Osteoblast (primary cell): ENCODE data around the gene RNASEH2B. TPM values are rescaled to one million over a fixed set of nuclear protein-coding genes. Genes with fewer than 3 reads are reported as not detected.
A peak's percentile ranks its signal among the peaks of the same experiment; 100 is the strongest.

Experiments
- DNase-seq: peaks from one replicate; pipeline ENCODE4 v3.0.0; 2011; ENCODE audit warnings: low spot score, mixed read lengths; ENCODE audit not compliant: insufficient read length; ENCODE audit errors: missing footprints
- H2AFZ ChIP-seq: 2 replicates; pipeline ENCODE4 v1.6.0; 2011; ENCODE audit warnings: mild to moderate bottlenecking, low read length
- H3K27ac ChIP-seq: 2 replicates; pipeline ENCODE4 v1.5.1; 2011; ENCODE audit warnings: mild to moderate bottlenecking, low read depth, low read length, moderate library complexity
- H3K27me3 ChIP-seq: 2 replicates; pipeline ENCODE4 v1.6.0; 2012; ENCODE audit warnings: mild to moderate bottlenecking, control low read depth, inconsistent platforms, low read length, moderate library complexity; ENCODE audit not compliant: insufficient read depth
- H3K36me3 ChIP-seq: 2 replicates; pipeline ENCODE4 v1.5.1; 2011; ENCODE audit warnings: mild to moderate bottlenecking, low read length, control low read depth, moderate library complexity; ENCODE audit not compliant: insufficient read depth
- H3K4me1 ChIP-seq: 2 replicates; pipeline ENCODE4 v1.5.1; 2011; ENCODE audit warnings: mild to moderate bottlenecking, low read length, control low read depth, moderate library complexity; ENCODE audit not compliant: insufficient read depth
- H3K4me2 ChIP-seq: 2 replicates; pipeline ENCODE4 v1.6.0; 2011; ENCODE audit warnings: mild to moderate bottlenecking, low read length; ENCODE audit not compliant: insufficient read depth
- H3K4me3 ChIP-seq: fragments of 200-600 bp; sonication (generic); 3 replicates; pipeline ENCODE4 v1.5.1; 2012; ENCODE audit warnings: mild to moderate bottlenecking, low read length, inconsistent platforms; ENCODE audit not compliant: insufficient read depth
- H3K79me2 ChIP-seq: 2 replicates; pipeline ENCODE4 v1.6.0; 2012; ENCODE audit warnings: mild to moderate bottlenecking, low read length, control low read depth, inconsistent platforms; ENCODE audit not compliant: insufficient read depth
- H3K9me3 ChIP-seq: 2 replicates; pipeline ENCODE4 v1.5.1; 2011; ENCODE audit warnings: low read depth, low read length, control low read depth
- H4K20me1 ChIP-seq: 2 replicates; pipeline ENCODE4 v1.6.0; 2012; ENCODE audit warnings: mild to moderate bottlenecking, low read length, control low read depth; ENCODE audit not compliant: insufficient read depth
- CTCF ChIP-seq: IDR thresholded peaks from 2 replicates; pipeline ENCODE4 v1.5.1; 2011; ENCODE audit warnings: mild to moderate bottlenecking, low read depth, low read length, moderate library complexity; ENCODE audit errors: extremely low read depth
- total RNA-seq: library from RNA; depleted of rRNA; stranded (reverse); fragments of >200 nt; gene quantifications from 2 replicates; pipeline ENCODE4 v1.2.3, GENCODE V29; 2012

Gene RNASEH2B
- total RNA-seq, 1 donor, result 47.4 TPM

DNA sequence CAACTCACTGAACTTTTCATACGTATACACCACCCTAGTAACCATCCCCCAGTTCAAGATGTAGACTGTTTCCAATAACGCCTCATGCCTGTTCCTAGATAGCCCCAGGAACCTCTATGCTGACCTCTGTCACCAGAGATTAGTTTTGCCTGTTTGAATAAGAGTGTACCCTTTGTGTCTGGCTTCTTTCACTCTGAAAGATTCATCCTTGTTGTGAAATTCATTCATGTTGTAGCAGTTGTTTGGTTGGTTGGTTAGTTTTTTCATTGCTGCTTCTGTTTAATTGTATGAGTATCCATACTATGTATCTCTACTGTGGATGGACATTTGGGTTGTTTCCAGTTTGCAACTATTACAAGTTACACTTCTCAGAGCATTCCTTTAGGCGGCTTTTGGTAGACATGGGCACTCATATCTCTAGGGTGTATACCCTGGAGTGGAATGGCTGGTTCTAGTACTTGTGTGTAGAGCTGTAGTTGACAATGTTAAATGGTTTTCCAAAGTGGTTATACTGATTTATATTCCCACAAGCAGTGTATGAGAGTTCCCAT, 1.6 kb downstream of the RNASEH2B start:
- no peak overlapping the region for H2AFZ ChIP-seq
- no peaks in the 10 kb centered on the region for H3K36me3 ChIP-seq
- peak; percentile 86 for DNase-seq
- peak overlapping the region; percentile 88 for H3K27ac ChIP-seq
- H3K4me3 ChIP-seq, result peak overlapping the region; percentile 86
- TF ChIP-seq CTCF, result no peak
- H3K4me1 ChIP-seq, result peaks cover 35% of the 10 kb centered on the region
- H3K4me2 ChIP-seq, result peak overlapping the region; percentile 85
- no peaks in the 10 kb centered on the region for H3K9me3 ChIP-seq
- no peaks in the 10 kb centered on the region for H3K27me3 ChIP-seq
- H4K20me1 ChIP-seq, result peaks cover 2% of the 10 kb centered on the region
- peaks cover 50% of the 10 kb centered on the region for H3K79me2 ChIP-seq

- Histone ChIP-seq H4K20me1 (peaks cover 2% of the 10 kb centered on the region), H3K27me3 (no peaks in the 10 kb centered on the region), H3K79me2 (peaks cover 60% of the 10 kb centered on the region), H2AFZ (no peak overlapping the region), H3K9me3 (no peaks in the 10 kb centered on the region), H3K27ac (no peak overlapping the region), H3K4me1 (peaks cover 35% of the 10 kb centered on the region), H3K36me3 (no peaks in the 10 kb centered on the region), H3K4me2 (peak overlapping the region; percentile 85), H3K4me3 (peak overlapping the region; percentile 8)
- peak; percentile 88 for DNase-seq
- peak; percentile 92 for TF ChIP-seq CTCF
These were observed 2.6 kb downstream of the RNASEH2B start for GRCh38 chr13:50911937-50912795.

DNA sequence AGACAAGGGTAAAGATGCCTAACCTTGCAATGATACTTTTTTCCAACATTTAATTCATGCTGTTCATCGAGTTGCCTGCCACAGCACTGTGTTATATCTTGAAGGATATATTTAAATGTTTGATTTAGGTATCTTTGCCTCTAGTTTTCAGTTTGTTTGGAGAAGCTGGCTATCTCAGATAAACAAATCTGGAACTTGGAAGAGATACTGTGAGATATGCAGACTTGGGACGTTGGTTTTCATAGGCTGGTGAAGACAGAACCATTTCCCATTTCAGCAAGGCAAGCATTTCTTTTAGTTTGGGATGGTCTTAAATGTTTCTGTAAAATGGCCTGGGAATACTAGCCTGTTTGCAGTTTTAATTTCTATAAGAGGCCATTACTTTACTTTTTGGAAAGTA, 3.3 kb downstream of the RNASEH2B start:
- H3K4me3 ChIP-seq, result no peak overlapping the region
- H3K27me3 ChIP-seq, result no peaks in the 10 kb centered on the region
- no peak for TF ChIP-seq CTCF
- no peaks in the 10 kb centered on the region for H3K9me3 ChIP-seq
- H3K4me1 ChIP-seq, result peaks cover 35% of the 10 kb centered on the region
- DNase-seq, result no peak
- no peak overlapping the region for H2AFZ ChIP-seq
- no peak overlapping the region for H3K4me2 ChIP-seq
- peaks cover 67% of the 10 kb centered on the region for H3K79me2 ChIP-seq
- H3K36me3 ChIP-seq, result no peaks in the 10 kb centered on the region
- no peak overlapping the region for H3K27ac ChIP-seq
- H4K20me1 ChIP-seq, result peaks cover 2% of the 10 kb centered on the region

DNA sequence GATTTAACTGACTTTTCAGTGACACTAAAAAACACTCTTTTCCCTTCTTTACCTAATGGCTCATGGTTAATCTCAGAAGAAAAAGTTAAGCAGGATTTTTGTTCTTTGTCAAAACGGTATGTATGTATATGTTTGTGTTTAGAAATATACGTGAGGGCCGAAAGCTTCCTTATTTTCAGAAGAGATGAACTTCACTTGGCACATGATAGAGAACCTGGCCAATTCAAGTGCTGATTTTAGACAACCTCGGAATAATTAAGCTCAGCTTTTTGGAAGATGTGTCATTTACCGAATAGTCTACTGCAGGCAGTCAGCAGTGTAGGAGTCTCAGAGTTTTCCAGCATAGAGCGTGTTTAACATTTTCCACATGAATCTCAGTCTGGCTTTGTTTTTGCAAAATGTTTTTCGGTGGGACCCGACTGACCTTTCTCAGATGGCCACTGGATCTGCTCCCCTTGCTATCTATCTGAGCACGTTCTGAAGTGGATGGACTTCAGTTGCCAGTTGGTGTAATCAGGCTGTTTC, 4.6 kb downstream of the RNASEH2B start:
- Histone ChIP-seq H3K27ac (peak overlapping the region; percentile 71), H3K9me3 (no peaks in the 10 kb centered on the region), H3K27me3 (no peaks in the 10 kb centered on the region), H3K4me1 (peaks cover 32% of the 10 kb centered on the region), H3K79me2 (peaks cover 78% of the 10 kb centered on the region), H3K36me3 (no peaks in the 10 kb centered on the region), H3K4me3 (peak overlapping the region; percentile 29), H3K4me2 (peak overlapping the region; percentile 73), H4K20me1 (peaks cover 2% of the 10 kb centered on the region), H2AFZ (no peak overlapping the region)
- no peak for TF ChIP-seq CTCF
- DNase-seq, result peak; percentile 49
